Caco-2 (cell line): ENCODE data around the gene PTRH2. TPM values are rescaled to one million over a fixed set of nuclear protein-coding genes. Genes with fewer than 3 reads are reported as not detected.

Experiments
- BruUV-seq: library from RNA; stranded (reverse); fragments of 400-500 nt; replicated peaks from 2 replicates; lab custom pipeline; 2021; lab: Mats Ljungman, UMichigan
- CTCF ChIA-PET: fragments of 300-600 bp; sonication (Branson Sonifier 250); formaldehyde crosslinking; loops from one replicate; lab custom pipeline; 2022; ENCODE audit warnings: antibody characterized with exemption; lab: Charles Lee
- POLR2A ChIA-PET: fragments of 300-600 bp; sonication (Branson Sonifier 250); formaldehyde crosslinking; loops from one replicate; lab custom pipeline; 2022; ENCODE audit warnings: antibody characterized with exemption; lab: Charles Lee
- DNase-seq, 2 experiments: peaks; one replicate each; pipeline versions ENCODE4 v3.0.0 to v3.0.0-alpha.2; 2020 to 2022
- H3K27me3 ChIP-seq: replicated peaks from 2 replicates; pipeline ENCODE4 v1.6.0; 2011; ENCODE audit warnings: low read length; ENCODE audit not compliant: control insufficient read depth, insufficient read depth
- H3K36me3 ChIP-seq: 2 replicates; pipeline ENCODE4 v1.5.1; 2011; ENCODE audit warnings: low read length; ENCODE audit not compliant: control insufficient read depth, insufficient read depth
- H3K4me1 ChIP-seq: fragments of 250-450 bp; sonication (Bioruptor Pico); 2 replicates; pipeline ENCODE4 v1.5.1; 2020; ENCODE audit warnings: mild to moderate bottlenecking
- H3K4me3 ChIP-seq: 2 replicates; pipeline ENCODE4 v1.5.1; 2011; ENCODE audit warnings: low read depth, mild to moderate bottlenecking, control low read depth, low read length
- H3K9me3 ChIP-seq: fragments of 250-450 bp; sonication (Bioruptor Pico); 2 replicates; pipeline ENCODE4 v1.5.1; 2020; ENCODE audit warnings: mild to moderate bottlenecking, moderate library complexity
- H3K27ac Mint-ChIP-seq: one replicate; pipeline ENCODE4 v1.8.0; 2022; ENCODE audit warnings: mixed read lengths; ENCODE audit not compliant: unreplicated experiment
- H3K27me3 Mint-ChIP-seq: one replicate; pipeline ENCODE4 v1.8.0; 2022; ENCODE audit warnings: mixed read lengths; ENCODE audit not compliant: insufficient read depth, unreplicated experiment
- H3K36me3 Mint-ChIP-seq: one replicate; pipeline ENCODE4 v1.8.0; 2022; ENCODE audit warnings: mild to moderate bottlenecking, mixed read lengths; ENCODE audit not compliant: insufficient read depth, unreplicated experiment
- H3K4me1 Mint-ChIP-seq: one replicate; pipeline ENCODE4 v1.8.0; 2022; ENCODE audit warnings: low read depth, mixed read lengths; ENCODE audit not compliant: unreplicated experiment
- H3K4me3 Mint-ChIP-seq: one replicate; pipeline ENCODE4 v1.8.0; 2022; ENCODE audit warnings: mild to moderate bottlenecking, moderate library complexity, mixed read lengths; ENCODE audit not compliant: unreplicated experiment
- H3K9me3 Mint-ChIP-seq: one replicate; pipeline ENCODE4 v1.8.0; 2022; ENCODE audit warnings: mixed read lengths; ENCODE audit not compliant: unreplicated experiment
- CTCF ChIP-seq, 2 experiments: fragments of 200-600 bp in 1 of 2; IDR thresholded peaks; 1 replicate in 1 of 2; 2 replicates in 1 of 2; pipeline versions ENCODE4 v1.5.1 to v1.8.0; 2011 to 2022; ENCODE audit warnings: antibody characterized with exemption in 1 of 2, control low read depth in 1 of 2, inconsistent platforms in 1 of 2, low read depth in 1 of 2, low read length in 1 of 2, mild to moderate bottlenecking in 1 of 2, moderate library complexity in 1 of 2; ENCODE audit not compliant: insufficient read depth in 1 of 2, severe bottlenecking in 1 of 2, unreplicated experiment in 1 of 2
- intact Hi-C: fragments of 100-400 bp; cut with micrococcal nuclease; formaldehyde crosslinking; loops from one replicate; pipeline ENCODE4 v1.10.0; 2022; ENCODE audit not compliant: unreplicated experiment
- total RNA-seq: library from RNA; stranded (reverse); gene quantifications from 2 replicates; pipeline ENCODE4 v1.2.3, GENCODE V29; 2022

Gene PTRH2
- total RNA-seq, 1 experiment from 2014 or later, result 36.1 TPM

GRCh38 chr17:59752446-59752845 lies 45.2 kb upstream of the PTRH2 start:
- no peaks in the 10 kb centered on the region for H3K9me3 Mint-ChIP-seq
- no peak for TF ChIP-seq CTCF (IDR thresholded peaks at IDR 0.05; ENCODE audit: insufficient read depth in 1 of 2, low read depth in 1 of 2, low read length in 1 of 2, severe bottlenecking in 1 of 2, unreplicated experiment in 1 of 2)
- H3K36me3 Mint-ChIP-seq, result peaks cover 41% of the 10 kb centered on the region
- no TSS peak for BruUV-seq
- H3K4me3 Mint-ChIP-seq, result no peak overlapping the region
- DNase-seq, result no peak
- ChIA-PET CTCF (interaction anchor here (0.8 to 3.8 kb wide), 5 partner anchors 80 to 107 kb away, joined by 3 to 23 read pairs (median 21); no protein-coding TSS in a partner anchor), POLR2A (interaction anchor here (0.6 kb wide), 2 partner anchors 106 to 236 kb away, joined by 3 to 7 read pairs; no protein-coding TSS in a partner anchor)
- Histone ChIP-seq H3K9me3 (no peaks in the 10 kb centered on the region), H3K27me3 (no peaks in the 10 kb centered on the region), H3K36me3 (no peaks in the 10 kb centered on the region), H3K4me1 (peaks cover 43% of the 10 kb centered on the region), H3K4me3 (no peak overlapping the region)
- H3K27ac Mint-ChIP-seq, result no peak overlapping the region
- peaks cover 36% of the 10 kb centered on the region for H3K4me1 Mint-ChIP-seq
- intact Hi-C loops, result loop anchor here (5.0 kb wide), 1 partner anchor 285 kb away; no protein-coding TSS in a partner anchor
- no peaks in the 10 kb centered on the region for H3K27me3 Mint-ChIP-seq

- ChIA-PET CTCF (interaction anchor here (0.5 to 3.8 kb wide), 6 partner anchors 81 to 181 kb away, joined by 3 to 23 read pairs (median 5); no protein-coding TSS in a partner anchor), POLR2A (interaction anchor here (0.6 to 0.9 kb wide), 3 partner anchors 45 to 107 kb away, joined by 3 to 11 read pairs (median 3); partner anchors contain the start of genes PTRH2 and VMP1)
- Mint-ChIP-seq H3K27me3 (no peaks in the 10 kb centered on the region), H3K9me3 (no peaks in the 10 kb centered on the region), H3K27ac (no peak overlapping the region), H3K4me1 (peaks cover 35% of the 10 kb centered on the region), H3K36me3 (peaks cover 43% of the 10 kb centered on the region), H3K4me3 (no peak overlapping the region)
- Histone ChIP-seq H3K4me3 (no peak overlapping the region), H3K36me3 (no peaks in the 10 kb centered on the region), H3K9me3 (no peaks in the 10 kb centered on the region), H3K4me1 (peaks cover 39% of the 10 kb centered on the region), H3K27me3 (no peaks in the 10 kb centered on the region)
- no peak for TF ChIP-seq CTCF (IDR thresholded peaks at IDR 0.05; ENCODE audit: insufficient read depth in 1 of 2, low read depth in 1 of 2, low read length in 1 of 2, severe bottlenecking in 1 of 2, unreplicated experiment in 1 of 2)
- BruUV-seq, result no TSS peak
- intact Hi-C loops, result loop anchor here (5.0 kb wide), 1 partner anchor 285 kb away; no protein-coding TSS in a partner anchor
- no peak for DNase-seq
Observed at GRCh38 chr17:59751955-59752413, 44.8 kb upstream of the PTRH2 start.

GRCh38 chr17:59748591-59748990 lies 41.4 kb upstream of the PTRH2 start:
- Mint-ChIP-seq H3K27me3 (no peaks in the 10 kb centered on the region), H3K27ac (no peak overlapping the region), H3K4me3 (no peak overlapping the region), H3K4me1 (peaks cover 8% of the 10 kb centered on the region), H3K36me3 (peaks cover 28% of the 10 kb centered on the region), H3K9me3 (peaks cover 6% of the 10 kb centered on the region)
- Histone ChIP-seq H3K4me1 (peaks cover 5% of the 10 kb centered on the region), H3K36me3 (no peaks in the 10 kb centered on the region), H3K9me3 (no peaks in the 10 kb centered on the region), H3K4me3 (no peak overlapping the region), H3K27me3 (no peaks in the 10 kb centered on the region)
- TF ChIP-seq CTCF (IDR thresholded peaks at IDR 0.05; ENCODE audit: insufficient read depth in 1 of 2, low read depth in 1 of 2, low read length in 1 of 2, severe bottlenecking in 1 of 2, unreplicated experiment in 1 of 2), result no peak
- CTCF ChIA-PET, result no interaction called here
- POLR2A ChIA-PET, result no interaction called here
- BruUV-seq, result no TSS peak
- DNase-seq, result no peak
- intact Hi-C loops, result no loop called here
